ENCODE results near the gene ADAM29. TPM values are rescaled to one million over a fixed set of nuclear protein-coding genes. Genes with fewer than 3 reads are reported as not detected.
"Not testable (repeated sequence)": the region's sequence is repeated elsewhere in the genome, so short reads cannot be mapped to it uniquely, and the experiment has no call there.

ADAM29 gene
- total RNA-seq = not detected

DNA sequence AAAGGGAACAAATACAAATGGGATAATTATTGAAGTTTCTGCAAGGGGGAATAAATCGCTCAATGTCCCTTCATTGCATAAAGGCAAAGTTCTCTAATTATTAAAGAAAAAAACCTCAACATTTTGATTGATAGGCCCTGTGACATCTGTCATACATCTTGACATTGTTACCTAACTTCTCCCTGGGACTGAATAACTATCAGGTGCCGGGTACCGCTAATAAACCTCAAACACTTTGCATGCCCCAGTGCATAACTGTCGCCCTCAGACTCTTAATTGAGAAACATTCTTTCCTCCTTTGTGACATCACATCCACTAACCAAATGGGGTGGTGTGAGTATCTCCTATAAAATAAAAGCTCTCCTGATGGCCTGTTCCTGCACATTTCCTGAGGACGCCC lies at the start of gene ADAM29:
TSS of gene ADAM29 (plus strand) at position 301 of the 400 bp plus-strand sequence. CDS start 57,168 bp downstream, outside the sequence.
- H3K27ac Mint-ChIP-seq = no peak within 1 kb of the TSS
- H3K9me3 Mint-ChIP-seq = peaks cover 0 to 2% of the 10 kb centered on the region in 2 donors
- H3K36me3 Mint-ChIP-seq = no peaks in the 10 kb centered on the region
- no peak for DNase-seq (ENCODE audit: low spot score in 2 of 2)
- ATAC-seq = no peak

DNA sequence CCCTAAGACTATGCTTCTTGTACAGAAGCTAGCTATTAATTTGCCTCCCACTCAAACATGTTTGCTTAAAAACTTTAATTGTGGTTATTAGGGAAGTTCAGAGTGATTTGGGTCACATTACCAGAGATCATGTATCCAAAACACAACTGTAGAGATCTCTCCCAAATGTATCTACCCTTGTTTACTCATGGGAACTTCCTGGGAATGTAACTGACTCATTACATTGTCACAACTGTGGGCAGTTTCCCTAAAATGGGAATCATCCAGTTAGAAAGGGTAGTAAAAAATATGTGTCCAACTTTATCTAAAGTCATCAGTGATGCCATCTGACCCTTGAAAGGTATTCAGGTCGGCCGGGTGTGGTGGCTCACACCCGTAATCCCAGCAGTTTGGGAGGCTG lies 48.8 kb upstream of the ADAM29 start:
- ATAC-seq (no peak), DNase-seq (ENCODE audit: low spot score in 2 of 2) (no peak)
- Mint-ChIP-seq H3K27ac (no peak overlapping the region), H3K36me3 (no peaks in the 10 kb centered on the region), H3K9me3 (peaks cover 5 to 7% of the 10 kb centered on the region in 2 donors)

DNA sequence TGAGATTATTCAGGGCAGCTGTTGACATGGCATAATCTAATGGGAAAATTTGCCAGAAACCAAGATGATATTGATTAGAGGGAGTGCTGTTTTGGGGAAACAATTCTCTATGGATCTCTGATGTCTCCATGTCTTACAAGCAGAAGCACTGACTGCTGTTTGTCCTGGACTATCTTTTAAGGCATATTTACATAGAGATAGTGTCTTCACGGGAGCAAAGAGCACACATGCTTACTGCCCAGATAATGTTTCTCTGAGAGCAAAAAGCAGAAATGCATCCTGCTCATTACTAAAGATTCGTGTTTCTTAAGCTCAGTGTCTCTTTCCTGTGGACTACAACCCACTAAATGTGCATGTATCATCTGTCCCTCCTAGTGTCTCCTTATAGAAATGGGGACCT lies 47.8 kb upstream of the ADAM29 start:
- Mint-ChIP-seq H3K9me3 (peaks cover 5% of the 10 kb centered on the region in 2 donors), H3K27ac (no peak overlapping the region), H3K36me3 (no peaks in the 10 kb centered on the region)
- no peak for ATAC-seq
- no peak for DNase-seq (ENCODE audit: low spot score in 2 of 2)

DNA sequence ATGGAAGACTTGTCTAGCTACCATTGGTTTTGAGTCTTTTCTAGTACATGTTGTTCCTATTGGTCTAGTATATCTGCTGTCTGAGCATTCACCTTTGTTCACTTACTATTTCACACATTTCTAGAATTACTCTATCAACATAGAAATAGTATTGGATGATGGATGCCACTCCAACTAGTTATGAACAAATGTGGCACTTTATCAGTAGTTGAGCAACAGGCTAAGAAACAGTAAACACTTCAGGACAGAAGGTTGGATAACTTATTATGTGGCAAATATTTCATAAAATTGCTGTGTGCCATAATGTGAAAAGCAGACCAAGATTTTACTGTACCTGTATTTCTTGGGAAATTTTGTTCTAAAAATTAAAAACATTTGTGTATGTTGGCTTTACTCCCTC lies 46.8 kb upstream of the ADAM29 start:
- no peak overlapping the region for H3K27ac Mint-ChIP-seq
- ATAC-seq = no peak
- DNase-seq (ENCODE audit: low spot score in 2 of 2) = no peak
- peaks cover 5% of the 10 kb centered on the region in 2 donors for H3K9me3 Mint-ChIP-seq
- no peaks in the 10 kb centered on the region for H3K36me3 Mint-ChIP-seq

DNA sequence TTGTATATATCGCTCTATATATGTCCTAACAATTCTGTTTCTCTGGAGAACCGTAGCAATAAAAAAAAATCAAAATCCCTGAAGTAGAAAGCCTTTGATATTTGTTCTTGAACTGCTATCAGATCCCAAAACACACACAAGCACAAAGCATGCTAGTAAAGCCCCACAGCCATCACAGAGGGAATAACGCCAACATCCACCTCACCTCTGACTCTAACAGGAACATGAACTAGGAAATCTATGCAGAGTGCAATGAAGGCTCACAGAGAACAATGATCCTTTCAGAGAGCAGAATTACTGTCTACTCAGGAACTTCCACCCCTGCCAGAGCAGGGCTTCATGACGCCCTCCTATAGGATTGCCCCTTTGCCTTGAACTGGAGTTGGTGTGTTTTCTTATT lies 45.0 kb upstream of the ADAM29 start:
- not testable (repeated sequence) for H3K36me3 Mint-ChIP-seq; H3K9me3 Mint-ChIP-seq; ATAC-seq; H3K27ac Mint-ChIP-seq; DNase-seq (ENCODE audit: low spot score in 2 of 2)

DNA sequence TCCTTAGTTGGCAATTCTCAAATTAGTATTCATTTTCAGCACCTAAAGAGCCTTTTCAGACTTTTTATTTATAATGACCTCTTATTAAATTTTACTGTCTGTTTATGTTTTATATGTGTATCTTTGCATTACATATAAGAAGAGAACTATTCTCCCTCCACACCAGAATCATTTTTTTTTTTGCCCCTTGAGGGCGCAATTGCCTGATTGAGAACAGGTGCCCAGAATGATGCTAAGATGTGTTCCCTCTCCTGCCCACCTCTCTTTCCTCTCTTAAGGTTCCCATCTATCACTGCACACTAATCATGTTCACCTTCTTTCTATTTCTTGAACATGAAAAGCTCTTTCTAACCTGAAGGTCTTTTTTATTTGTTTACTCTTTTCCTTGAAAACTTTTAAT lies 44.2 kb upstream of the ADAM29 start:
- ATAC-seq (no peak), DNase-seq (ENCODE audit: low spot score in 2 of 2) (peak in 1 of 2 donors; percentile 4)
- H3K27ac Mint-ChIP-seq = no peak overlapping the region
- H3K36me3 Mint-ChIP-seq = no peaks in the 10 kb centered on the region
- H3K9me3 Mint-ChIP-seq = peaks cover 0 to 4% of the 10 kb centered on the region in 2 donors

DNA sequence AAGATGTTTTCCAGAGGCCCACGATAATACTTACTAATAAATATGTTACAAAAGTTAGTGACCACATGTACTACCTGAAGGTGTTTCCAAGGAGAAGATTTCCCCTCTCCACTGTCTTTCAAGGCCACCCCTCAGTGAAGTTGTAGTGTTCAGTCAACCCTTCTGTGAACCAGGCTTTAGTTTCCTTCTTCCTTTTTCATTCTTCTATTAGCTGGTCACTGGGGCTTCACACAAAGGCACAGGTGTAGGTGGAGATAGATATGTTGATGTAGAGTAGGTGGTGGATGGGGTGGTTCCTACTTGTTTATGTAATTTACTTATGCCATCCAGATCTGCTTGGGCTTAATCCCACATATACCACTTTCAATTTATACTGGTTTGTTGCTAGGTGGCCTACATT lies 43.3 kb upstream of the ADAM29 start:
- DNase-seq (ENCODE audit: low spot score in 2 of 2) (no peak), ATAC-seq (no peak)
- Mint-ChIP-seq H3K9me3 (peaks cover 0 to 4% of the 10 kb centered on the region in 2 donors), H3K27ac (no peak overlapping the region), H3K36me3 (no peaks in the 10 kb centered on the region)

DNA sequence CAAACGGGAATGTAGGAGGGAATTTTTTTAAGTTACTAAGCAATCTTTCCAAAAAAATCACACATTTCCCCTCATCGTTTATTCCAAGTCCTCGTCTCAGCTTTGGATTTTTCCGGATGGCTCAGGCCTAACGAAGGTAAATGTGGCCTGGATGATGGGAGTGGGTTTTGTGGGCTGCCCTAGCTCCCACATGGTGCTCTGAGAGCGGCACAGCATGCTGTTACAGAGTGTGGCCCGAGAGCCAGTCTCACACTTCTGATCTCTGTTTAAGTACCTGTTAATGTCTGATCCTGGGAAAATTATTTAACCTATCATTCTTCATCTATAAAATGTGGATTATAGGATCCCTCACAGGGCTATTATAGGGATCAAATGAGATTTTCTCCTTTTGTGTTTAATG lies 38.2 kb upstream of the ADAM29 start:
- ATAC-seq = no peak
- Mint-ChIP-seq H3K36me3 (no peaks in the 10 kb centered on the region), H3K27ac (no peak overlapping the region), H3K9me3 (peaks cover 0 to 4% of the 10 kb centered on the region in 2 donors)
- DNase-seq (ENCODE audit: low spot score in 2 of 2) = no peak

DNA sequence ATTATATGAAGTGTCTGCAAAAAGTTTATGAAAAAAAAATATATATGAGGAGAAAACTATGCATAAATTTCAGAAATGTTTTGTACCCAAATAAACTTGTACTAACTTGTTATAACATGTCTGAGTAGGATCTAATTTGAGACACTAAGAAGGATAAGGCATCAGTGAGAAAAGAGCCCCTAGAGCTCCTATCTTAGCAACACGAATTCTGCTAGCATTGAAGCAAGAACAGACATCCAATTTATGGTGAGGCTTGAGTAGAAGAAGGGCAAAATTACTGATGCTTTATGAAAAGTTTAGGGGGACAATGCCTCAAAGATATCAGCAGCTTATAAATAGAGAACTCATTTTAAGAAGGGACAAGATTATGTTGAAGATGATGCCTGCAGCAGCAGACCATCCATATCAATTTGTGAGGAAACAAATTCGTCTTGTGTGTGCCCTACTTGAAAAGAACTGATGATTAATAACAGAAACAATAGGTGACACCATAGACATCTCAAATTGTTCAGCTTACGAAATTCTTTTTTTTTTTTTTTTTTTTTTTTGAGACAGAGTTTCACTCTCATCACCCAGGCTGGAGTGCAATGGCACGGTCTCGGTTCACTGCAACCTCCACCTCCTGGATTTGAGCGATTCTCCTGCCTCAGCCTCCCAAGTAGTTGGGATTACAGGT lies 35.7 kb upstream of the ADAM29 start:
- Mint-ChIP-seq H3K9me3 (no peaks in the 10 kb centered on the region), H3K36me3 (no peaks in the 10 kb centered on the region), H3K27ac (no peak overlapping the region)
- no peak for DNase-seq (ENCODE audit: low spot score in 2 of 2)
- no peak for ATAC-seq

DNA sequence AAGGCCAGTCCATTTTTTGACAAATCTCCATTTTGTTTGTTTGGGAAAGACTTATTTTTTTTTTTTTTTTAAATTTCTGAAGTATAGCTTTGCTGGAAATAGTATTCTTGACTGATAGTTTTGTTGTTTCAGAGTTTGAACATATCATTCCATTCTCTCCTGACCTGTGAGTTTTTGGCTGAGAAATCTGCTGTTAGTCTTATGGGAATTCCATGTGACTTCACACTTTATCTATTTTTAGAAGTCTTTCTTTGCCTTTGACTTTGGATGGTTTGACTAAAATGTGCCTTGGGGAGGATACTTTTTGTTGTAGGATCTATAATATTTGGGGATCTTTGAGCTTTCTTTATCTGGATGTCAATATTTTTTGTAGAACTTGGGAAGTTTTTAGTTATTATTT lies 10.7 kb upstream of the ADAM29 start:
- Mint-ChIP-seq H3K36me3 (peaks cover 0 to 7% of the 10 kb centered on the region in 2 donors), H3K27ac (no peak overlapping the region), H3K9me3 (peaks cover 20 to 33% of the 10 kb centered on the region in 2 donors)
- ATAC-seq (no peak), DNase-seq (ENCODE audit: low spot score in 2 of 2) (no peak)

DNA sequence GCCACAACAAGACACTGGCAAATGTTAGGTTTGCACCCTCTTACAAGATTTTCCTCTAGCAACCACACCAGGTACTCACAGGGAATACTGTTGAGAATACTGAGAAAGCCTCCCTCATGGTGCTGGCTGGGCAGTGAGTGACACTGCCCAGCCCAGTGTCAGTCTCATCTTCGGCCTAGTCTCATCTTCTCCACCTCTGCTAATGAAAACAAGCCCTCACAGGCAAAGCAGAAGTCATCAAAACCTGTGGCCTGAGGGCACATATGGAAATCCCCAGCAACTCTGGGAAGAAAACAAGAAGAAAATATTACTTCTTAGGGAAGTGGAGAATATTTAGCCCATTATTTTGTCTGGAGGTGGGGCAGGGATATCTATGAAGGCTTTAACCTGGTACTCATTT lies 7.9 kb upstream of the ADAM29 start:
- DNase-seq (ENCODE audit: low spot score in 2 of 2) (no peak), ATAC-seq (no peak)
- Mint-ChIP-seq H3K27ac (no peak overlapping the region), H3K36me3 (peaks cover 0 to 1% of the 10 kb centered on the region in 2 donors), H3K9me3 (peaks cover 13 to 20% of the 10 kb centered on the region in 2 donors)

DNA sequence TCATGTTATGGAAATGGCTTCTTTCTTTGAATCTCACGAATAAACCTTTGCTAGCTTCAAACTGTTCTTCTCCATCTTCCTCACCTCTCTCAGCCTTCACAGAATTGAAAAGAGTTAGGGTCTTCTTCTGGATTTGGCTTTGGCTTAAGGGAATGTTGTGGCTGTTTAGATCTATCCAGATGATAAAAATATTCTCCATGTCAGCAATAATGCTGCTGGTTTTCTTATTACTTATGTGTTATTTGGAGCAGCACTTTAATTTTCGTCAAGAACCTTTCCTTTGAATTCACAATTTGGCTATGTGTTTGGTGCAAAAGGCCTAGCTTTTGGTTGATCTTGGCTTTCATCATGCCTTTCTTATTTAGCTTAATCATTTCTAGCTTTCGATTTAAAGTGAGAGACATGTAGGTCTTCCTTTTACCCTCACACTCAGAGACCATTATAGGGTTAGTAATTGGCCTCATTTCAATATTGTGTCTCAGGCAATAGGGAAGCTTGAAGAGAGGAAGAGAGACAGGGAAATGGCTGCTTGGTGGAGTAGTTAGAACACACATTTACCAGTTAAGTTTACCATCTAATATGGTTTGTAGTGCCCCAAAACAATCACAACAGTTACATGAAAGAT lies 5.1 kb upstream of the ADAM29 start:
- no peaks in the 10 kb centered on the region for H3K36me3 Mint-ChIP-seq
- H3K27ac Mint-ChIP-seq = no peak overlapping the region
- ATAC-seq (no peak), DNase-seq (ENCODE audit: low spot score in 2 of 2) (no peak)
- H3K9me3 Mint-ChIP-seq = peaks cover 8% of the 10 kb centered on the region in 2 donors

DNA sequence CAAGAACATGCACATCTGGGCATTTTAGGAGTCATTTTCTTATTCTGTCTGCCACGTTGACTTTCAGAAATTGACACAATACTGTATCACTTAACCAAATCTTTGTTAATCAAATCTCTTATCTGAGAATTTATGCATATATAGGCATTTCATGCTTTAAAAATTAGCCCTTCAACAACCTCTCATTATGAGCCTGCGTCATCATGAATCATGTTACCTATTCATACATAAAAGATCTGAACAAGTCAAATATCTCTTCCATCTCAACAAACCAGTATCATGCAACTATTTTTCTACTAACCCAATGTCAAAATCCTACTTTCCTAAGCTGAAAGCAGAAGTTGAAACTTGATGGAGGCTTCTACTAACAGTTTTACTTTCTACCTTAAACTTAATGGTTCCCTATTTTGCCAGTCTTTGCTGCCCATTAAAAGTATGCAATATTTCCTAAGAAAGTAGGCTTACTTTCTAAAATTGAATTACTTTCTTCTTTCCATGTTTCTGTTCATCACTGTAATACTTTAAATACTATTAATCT lies 1.8 kb downstream of the ADAM29 start:
- ATAC-seq = no peak
- Mint-ChIP-seq H3K36me3 (no peaks in the 10 kb centered on the region), H3K27ac (no peak overlapping the region), H3K9me3 (no peaks in the 10 kb centered on the region)
- no peak for DNase-seq (ENCODE audit: low spot score in 2 of 2)

DNA sequence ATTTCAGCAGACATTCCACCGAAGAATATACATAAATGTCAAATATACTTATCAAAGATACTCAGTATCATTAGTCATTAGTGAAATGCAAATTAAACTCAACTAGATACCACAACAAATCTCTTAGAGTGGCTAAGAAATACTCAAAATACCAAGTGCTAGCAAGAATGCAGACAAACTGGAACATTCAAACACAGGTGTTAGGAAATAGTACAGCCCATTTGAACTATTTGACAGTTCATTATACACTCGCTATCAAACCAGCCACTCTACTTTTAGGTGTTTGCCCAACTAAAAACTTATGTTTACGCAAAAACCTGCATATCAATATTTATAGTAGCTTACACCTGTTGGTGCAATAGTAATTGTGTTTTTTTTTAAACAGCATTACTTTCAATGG lies 8.8 kb downstream of the ADAM29 start:
- H3K27ac Mint-ChIP-seq = no peak overlapping the region
- H3K9me3 Mint-ChIP-seq = no peaks in the 10 kb centered on the region
- DNase-seq (ENCODE audit: low spot score in 2 of 2) (no peak), ATAC-seq (no peak)
- H3K36me3 Mint-ChIP-seq = no peaks in the 10 kb centered on the region

DNA sequence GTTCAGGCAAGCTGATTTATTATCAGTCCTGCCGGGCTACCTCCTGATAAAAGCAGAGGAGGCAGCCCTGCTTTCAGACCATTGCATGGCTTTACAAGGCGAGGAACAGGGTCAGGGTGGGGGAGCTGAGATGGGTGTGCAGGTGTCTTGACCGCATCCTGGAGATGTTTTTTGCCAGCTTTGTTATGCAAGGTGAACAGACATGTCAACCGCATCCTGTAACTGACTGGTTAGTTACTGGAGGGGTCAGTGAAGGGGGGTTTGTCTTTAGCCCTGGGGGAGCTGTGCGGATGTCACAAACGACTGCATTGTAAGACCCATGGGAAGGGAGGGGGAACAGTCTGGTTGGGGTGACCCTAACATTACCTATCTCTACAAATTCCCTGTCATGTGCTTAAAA lies 10.0 kb downstream of the ADAM29 start:
- H3K36me3 Mint-ChIP-seq = no peaks in the 10 kb centered on the region
- DNase-seq (ENCODE audit: low spot score in 2 of 2) (no peak), ATAC-seq (no peak)
- no peak overlapping the region for H3K27ac Mint-ChIP-seq
- H3K9me3 Mint-ChIP-seq = no peaks in the 10 kb centered on the region

DNA sequence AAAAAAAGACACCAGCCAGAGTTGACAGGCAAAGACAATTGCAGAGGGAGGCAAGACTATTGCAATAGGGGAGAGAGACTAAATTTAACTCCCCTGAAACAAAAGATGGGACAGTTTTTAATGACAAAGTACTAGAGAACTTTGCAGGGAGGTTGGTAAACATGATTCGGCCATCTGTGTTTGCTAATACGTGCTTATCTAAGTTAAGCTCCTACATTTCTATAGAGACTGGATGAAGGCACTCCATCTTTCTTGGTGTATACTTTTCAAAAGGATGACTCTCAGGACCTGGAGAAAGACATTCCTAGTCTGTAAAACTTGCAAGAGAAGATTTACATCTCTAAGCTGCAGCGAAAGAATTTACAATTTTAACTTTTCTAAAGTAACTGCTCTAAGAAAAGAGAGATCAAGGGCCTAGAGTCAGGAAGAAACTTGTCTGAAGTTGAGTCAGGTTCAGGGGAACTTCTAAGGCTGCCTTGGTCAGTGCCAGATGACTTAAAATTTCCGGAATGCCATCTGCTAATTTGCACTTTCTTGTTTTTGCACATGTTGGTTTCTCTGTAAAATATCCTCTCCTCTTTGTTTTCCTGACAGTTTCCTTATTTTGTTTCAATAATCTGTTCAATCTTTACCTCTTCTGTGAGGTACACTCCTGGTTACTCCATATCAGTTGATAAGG lies 10.6 kb downstream of the ADAM29 start:
- no peaks in the 10 kb centered on the region for H3K36me3 Mint-ChIP-seq
- ATAC-seq = no peak
- no peak overlapping the region for H3K27ac Mint-ChIP-seq
- no peak for DNase-seq (ENCODE audit: low spot score in 2 of 2)
- peaks cover 0 to 3% of the 10 kb centered on the region in 2 donors for H3K9me3 Mint-ChIP-seq

DNA sequence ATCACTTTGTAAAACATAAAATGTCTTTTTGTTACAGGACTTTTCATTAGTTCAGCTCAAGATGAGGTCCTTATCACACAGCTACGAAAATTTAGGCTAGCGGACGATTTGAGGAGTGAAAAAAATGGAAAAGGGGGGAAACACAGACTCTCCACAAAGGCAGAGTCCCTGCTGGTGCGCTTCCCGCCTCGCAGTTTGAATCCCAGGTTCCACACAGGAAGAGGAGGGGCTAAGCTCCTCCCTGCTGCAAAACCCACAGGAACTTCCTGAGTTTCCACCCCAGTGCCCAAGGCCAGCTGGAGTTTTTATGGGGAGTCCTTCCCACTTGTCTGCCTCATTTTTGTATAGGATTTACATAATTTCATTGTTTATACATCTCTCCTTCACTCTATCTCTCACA lies 11.2 kb downstream of the ADAM29 start:
- Mint-ChIP-seq H3K27ac (no peak overlapping the region), H3K9me3 (peaks cover 0 to 3% of the 10 kb centered on the region in 2 donors), H3K36me3 (no peaks in the 10 kb centered on the region)
- DNase-seq (ENCODE audit: low spot score in 2 of 2) (no peak), ATAC-seq (no peak)

All from activated naive CD4-positive, alpha-beta T cell treated with anti-CD3 and anti-CD28 coated beads, Interleukin-2, amount 50 U/mL, for 72 hours (primary cell).